Upper lobe of left lung (tissue), 4 donors: ENCODE measurements around the gene TRIP12.

Experiments used
- CTCF ChIP-seq, 6 experiments: fragments of 450-650 bp in 4 of 6; fragments of 200-600 bp in 2 of 6; sonication (generic) in 2 of 6; IDR thresholded peaks; one replicate each; pipeline ENCODE4 v1.5.1; 2016 to 2019; ENCODE audit warnings: antibody characterized with exemption in 6 of 6
- EP300 ChIP-seq, 4 donors: sonication (generic); formaldehyde crosslinking; IDR thresholded peaks; one replicate each; pipeline ENCODE4 v1.5.1; 2017; ENCODE audit warnings: antibody characterized with exemption in 4 of 4, control low read depth in 2 of 4
- POLR2A ChIP-seq, 4 donors: fragments of 450-650 bp; IDR thresholded peaks; one replicate each; pipeline ENCODE4 v1.5.1; 2016 to 2017; ENCODE audit warnings: antibody characterized with exemption in 4 of 4, mild to moderate bottlenecking in 2 of 4

GRCh38 chr2:229903037-229903436 lies 18.8 kb downstream of the TRIP12 start:
- no peak for TF ChIP-seq CTCF (IDR thresholded peaks at IDR 0.05)
- no peak for TF ChIP-seq POLR2A (IDR thresholded peaks at IDR 0.05)
- TF ChIP-seq EP300 (IDR thresholded peaks at IDR 0.05), result no peak
